H1 (cell line): ENCODE data around the gene TSPAN5. TPM values are rescaled to one million over a fixed set of nuclear protein-coding genes. Genes with fewer than 3 reads are reported as not detected.

Experiments used
- CHD1 ChIP-seq: IDR thresholded peaks from 2 replicates; pipeline ENCODE4 v1.6.1; 2012; ENCODE audit warnings: low read depth, low read length, improper control_type of control experiment
- CREB1 ChIP-seq: IDR thresholded peaks from 2 replicates; pipeline ENCODE4 v1.6.1; 2012; ENCODE audit warnings: inconsistent platforms
- KDM5A ChIP-seq: fragments of 200-600 bp; IDR thresholded peaks from 2 replicates; pipeline ENCODE4 v1.7.1; 2012; ENCODE audit warnings: mild to moderate bottlenecking, low read length, inconsistent platforms, mixed read lengths
- POLR2A ChIP-seq, 2 experiments: IDR thresholded peaks; 1 replicate in 1 of 2; 2 replicates in 1 of 2; pipeline ENCODE4 v1.6.1; 2011; ENCODE audit warnings: low read depth in 2 of 2, low read length in 2 of 2, mild to moderate bottlenecking in 2 of 2; ENCODE audit errors: control extremely low read depth in 1 of 2
- RAD21 ChIP-seq, 2 experiments: IDR thresholded peaks in 1 of 2; conservative IDR thresholded peaks in 1 of 2; 2 replicates each; pipeline ENCODE4 v1.6.1; 2011; ENCODE audit warnings: low read depth in 2 of 2, low read length in 2 of 2, improper control_type of control experiment in 1 of 2, inconsistent platforms in 1 of 2, mild to moderate bottlenecking in 1 of 2, moderate library complexity in 1 of 2
- RXRA ChIP-seq: IDR thresholded peaks from 2 replicates; pipeline ENCODE4 v1.6.1; 2011; ENCODE audit warnings: low read depth, mild to moderate bottlenecking, low read length, moderate library complexity; ENCODE audit not compliant: insufficient read depth
- SP2 ChIP-seq: IDR thresholded peaks from 2 replicates; pipeline ENCODE4 v1.6.1; 2012; ENCODE audit warnings: mild to moderate bottlenecking, low read length, inconsistent platforms
- TEAD4 ChIP-seq: IDR thresholded peaks from 2 replicates; pipeline ENCODE4 v1.6.1; 2012; ENCODE audit warnings: low read depth, low read length, inconsistent platforms, mixed read lengths
- polyA plus RNA-seq, 7 experiments: library from polyadenylated mRNA; depleted of rRNA in 3 of 7; stranded (reverse) in 5 of 7; unstranded in 2 of 7; fragments of >200 nt in 5 of 7; fragments of 200-250 nt in 2 of 7; gene quantifications; 1 replicate in 5 of 7; 2 replicates in 1 of 7; 4 replicates in 1 of 7; pipeline versions ENCODE4 v1.2.1 to v1.2.3, GENCODE V29; 2011 to 2013; ENCODE audit warnings: missing spikeins in 2 of 7, mixed read lengths in 2 of 7
- total RNA-seq: library from RNA; stranded (reverse); fragmentation: NEBNext Ultra II Directional; extraction: Animal tissue kit (Norgen Biotek cat#: 25700); gene quantifications from 2 replicates; pipeline ENCODE4 v1.2.1, GENCODE V29; 2021
- TF ChIP-seq, protein P1 (sequence below), 3 experiments: IDR thresholded peaks; 1 replicate in 2 of 3; 2 replicates in 1 of 3; pipeline versions ENCODE4 v1.5.1 to v1.6.1; 2011; ENCODE audit warnings: low read length in 3 of 3, mild to moderate bottlenecking in 3 of 3, inconsistent platforms in 2 of 3, low read depth in 1 of 3, moderate library complexity in 1 of 3; ENCODE audit not compliant: insufficient read depth in 1 of 3; ENCODE audit errors: control extremely low read depth in 1 of 3

The TSPAN5 gene
- total and polyA plus RNA-seq, 2 of the 8 experiments (the other 6 are each of a cell fraction or from before 2014, with no cell fraction given) = 17.6 to 21.2 TPM

DNA sequence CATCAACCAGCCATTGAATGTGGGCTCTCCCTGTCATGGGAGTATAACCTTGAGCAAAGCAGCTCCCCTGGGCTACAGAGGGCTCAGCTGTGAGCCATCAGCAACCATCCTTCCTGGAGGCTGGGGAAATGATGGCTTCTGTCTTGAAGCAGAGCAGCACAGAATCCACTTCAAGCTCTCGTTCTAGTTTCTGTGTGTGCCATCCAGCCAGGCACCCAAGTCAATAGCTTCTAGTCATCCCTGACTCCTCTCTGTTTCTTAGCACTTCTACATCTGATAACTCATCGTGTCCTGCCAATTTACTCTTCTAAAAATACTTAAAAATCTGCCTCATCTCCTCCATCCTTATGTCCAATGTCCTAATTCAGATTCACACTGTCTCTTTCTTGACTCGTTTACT is 42.2 kb upstream of the TSPAN5 start (continued):
- TF ChIP-seq, protein P1, sequence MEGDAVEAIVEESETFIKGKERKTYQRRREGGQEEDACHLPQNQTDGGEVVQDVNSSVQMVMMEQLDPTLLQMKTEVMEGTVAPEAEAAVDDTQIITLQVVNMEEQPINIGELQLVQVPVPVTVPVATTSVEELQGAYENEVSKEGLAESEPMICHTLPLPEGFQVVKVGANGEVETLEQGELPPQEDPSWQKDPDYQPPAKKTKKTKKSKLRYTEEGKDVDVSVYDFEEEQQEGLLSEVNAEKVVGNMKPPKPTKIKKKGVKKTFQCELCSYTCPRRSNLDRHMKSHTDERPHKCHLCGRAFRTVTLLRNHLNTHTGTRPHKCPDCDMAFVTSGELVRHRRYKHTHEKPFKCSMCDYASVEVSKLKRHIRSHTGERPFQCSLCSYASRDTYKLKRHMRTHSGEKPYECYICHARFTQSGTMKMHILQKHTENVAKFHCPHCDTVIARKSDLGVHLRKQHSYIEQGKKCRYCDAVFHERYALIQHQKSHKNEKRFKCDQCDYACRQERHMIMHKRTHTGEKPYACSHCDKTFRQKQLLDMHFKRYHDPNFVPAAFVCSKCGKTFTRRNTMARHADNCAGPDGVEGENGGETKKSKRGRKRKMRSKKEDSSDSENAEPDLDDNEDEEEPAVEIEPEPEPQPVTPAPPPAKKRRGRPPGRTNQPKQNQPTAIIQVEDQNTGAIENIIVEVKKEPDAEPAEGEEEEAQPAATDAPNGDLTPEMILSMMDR (IDR thresholded peaks at IDR 0.05; ENCODE audit: control extremely low read depth in 1 of 3, insufficient read depth in 1 of 3, low read depth in 1 of 3, low read length in 3 of 3) = no peak
- TF ChIP-seq CREB1 = no peak
- no peak for TF ChIP-seq RAD21 (IDR thresholded peaks at IDR 0.05 in 1 of 2, conservative IDR thresholded peaks at IDR 0.05 in 1 of 2; ENCODE audit: low read depth in 2 of 2, low read length in 2 of 2)
- no peak for TF ChIP-seq TEAD4
- no peak for TF ChIP-seq CHD1
- no peak for TF ChIP-seq KDM5A
- no peak for TF ChIP-seq RXRA
- TF ChIP-seq SP2 = no peak
- no peak for TF ChIP-seq POLR2A (IDR thresholded peaks at IDR 0.05; ENCODE audit: control extremely low read depth in 1 of 2, low read depth in 2 of 2, low read length in 2 of 2)
